ENCODE results near the gene FSTL4.

FSTL4 gene

GRCh38 chr5:133655966-133656365 is 43.6 kb upstream of the FSTL4 start:
- H3K4me3 ChIP-seq (IDR thresholded peaks at IDR 0.05; ENCODE audit: insufficient read depth, low read depth, low read length), result no peak overlapping the region
- no peak overlapping the region for H2AFZ ChIP-seq (ENCODE audit: low read depth)
- H3K9ac ChIP-seq, result no peak overlapping the region
- no peaks in the 10 kb centered on the region for H3K36me3 ChIP-seq (ENCODE audit: insufficient read depth)
- no peak overlapping the region for H3K4me2 ChIP-seq
- H3K79me2 ChIP-seq (ENCODE audit: insufficient read depth, low read depth), result no peaks in the 10 kb centered on the region
- no peaks in the 10 kb centered on the region for H4K20me1 ChIP-seq (ENCODE audit: insufficient read depth)
- H3K27me3 ChIP-seq (ENCODE audit: insufficient read depth, low read depth), result no peaks in the 10 kb centered on the region
- no peaks in the 10 kb centered on the region for H3K4me1 ChIP-seq (ENCODE audit: low read depth, poor library complexity, severe bottlenecking)
- no peak overlapping the region for H3K27ac ChIP-seq
- TF ChIP-seq, protein P1, sequence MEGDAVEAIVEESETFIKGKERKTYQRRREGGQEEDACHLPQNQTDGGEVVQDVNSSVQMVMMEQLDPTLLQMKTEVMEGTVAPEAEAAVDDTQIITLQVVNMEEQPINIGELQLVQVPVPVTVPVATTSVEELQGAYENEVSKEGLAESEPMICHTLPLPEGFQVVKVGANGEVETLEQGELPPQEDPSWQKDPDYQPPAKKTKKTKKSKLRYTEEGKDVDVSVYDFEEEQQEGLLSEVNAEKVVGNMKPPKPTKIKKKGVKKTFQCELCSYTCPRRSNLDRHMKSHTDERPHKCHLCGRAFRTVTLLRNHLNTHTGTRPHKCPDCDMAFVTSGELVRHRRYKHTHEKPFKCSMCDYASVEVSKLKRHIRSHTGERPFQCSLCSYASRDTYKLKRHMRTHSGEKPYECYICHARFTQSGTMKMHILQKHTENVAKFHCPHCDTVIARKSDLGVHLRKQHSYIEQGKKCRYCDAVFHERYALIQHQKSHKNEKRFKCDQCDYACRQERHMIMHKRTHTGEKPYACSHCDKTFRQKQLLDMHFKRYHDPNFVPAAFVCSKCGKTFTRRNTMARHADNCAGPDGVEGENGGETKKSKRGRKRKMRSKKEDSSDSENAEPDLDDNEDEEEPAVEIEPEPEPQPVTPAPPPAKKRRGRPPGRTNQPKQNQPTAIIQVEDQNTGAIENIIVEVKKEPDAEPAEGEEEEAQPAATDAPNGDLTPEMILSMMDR (conservative IDR thresholded peaks at IDR 0.05; ENCODE audit: low read depth, low read length), result no peak

GRCh38 chr5:133653760-133654049 is 41.4 kb upstream of the FSTL4 start:
- no peaks in the 10 kb centered on the region for H3K27me3 ChIP-seq (ENCODE audit: insufficient read depth, low read depth)
- no peaks in the 10 kb centered on the region for H4K20me1 ChIP-seq (ENCODE audit: insufficient read depth)
- H3K4me3 ChIP-seq (IDR thresholded peaks at IDR 0.05; ENCODE audit: insufficient read depth, low read depth, low read length), result no peak overlapping the region
- no peak overlapping the region for H3K4me2 ChIP-seq
- TF ChIP-seq, protein P1 (conservative IDR thresholded peaks at IDR 0.05; ENCODE audit: low read depth, low read length), result no peak
- no peaks in the 10 kb centered on the region for H3K36me3 ChIP-seq (ENCODE audit: insufficient read depth)
- no peaks in the 10 kb centered on the region for H3K79me2 ChIP-seq (ENCODE audit: insufficient read depth, low read depth)
- H3K27ac ChIP-seq, result no peak overlapping the region
- no peak overlapping the region for H2AFZ ChIP-seq (ENCODE audit: low read depth)
- H3K9ac ChIP-seq, result no peak overlapping the region
- H3K4me1 ChIP-seq (ENCODE audit: low read depth, poor library complexity, severe bottlenecking), result no peaks in the 10 kb centered on the region

GRCh38 chr5:133652951-133653759 is 40.8 kb upstream of the FSTL4 start:
- Histone ChIP-seq H3K9ac (no peak overlapping the region), H4K20me1 (ENCODE audit: insufficient read depth) (no peaks in the 10 kb centered on the region), H3K4me1 (ENCODE audit: low read depth, poor library complexity, severe bottlenecking) (no peaks in the 10 kb centered on the region), H2AFZ (ENCODE audit: low read depth) (no peak overlapping the region), H3K27ac (no peak overlapping the region), H3K4me2 (no peak overlapping the region), H3K27me3 (ENCODE audit: insufficient read depth, low read depth) (no peaks in the 10 kb centered on the region), H3K36me3 (ENCODE audit: insufficient read depth) (no peaks in the 10 kb centered on the region), H3K79me2 (ENCODE audit: insufficient read depth, low read depth) (no peaks in the 10 kb centered on the region), H3K4me3 (IDR thresholded peaks at IDR 0.05; ENCODE audit: insufficient read depth, low read depth, low read length) (no peak overlapping the region)
- TF ChIP-seq, protein P1 (conservative IDR thresholded peaks at IDR 0.05; ENCODE audit: low read depth, low read length), result no peak

DNA sequence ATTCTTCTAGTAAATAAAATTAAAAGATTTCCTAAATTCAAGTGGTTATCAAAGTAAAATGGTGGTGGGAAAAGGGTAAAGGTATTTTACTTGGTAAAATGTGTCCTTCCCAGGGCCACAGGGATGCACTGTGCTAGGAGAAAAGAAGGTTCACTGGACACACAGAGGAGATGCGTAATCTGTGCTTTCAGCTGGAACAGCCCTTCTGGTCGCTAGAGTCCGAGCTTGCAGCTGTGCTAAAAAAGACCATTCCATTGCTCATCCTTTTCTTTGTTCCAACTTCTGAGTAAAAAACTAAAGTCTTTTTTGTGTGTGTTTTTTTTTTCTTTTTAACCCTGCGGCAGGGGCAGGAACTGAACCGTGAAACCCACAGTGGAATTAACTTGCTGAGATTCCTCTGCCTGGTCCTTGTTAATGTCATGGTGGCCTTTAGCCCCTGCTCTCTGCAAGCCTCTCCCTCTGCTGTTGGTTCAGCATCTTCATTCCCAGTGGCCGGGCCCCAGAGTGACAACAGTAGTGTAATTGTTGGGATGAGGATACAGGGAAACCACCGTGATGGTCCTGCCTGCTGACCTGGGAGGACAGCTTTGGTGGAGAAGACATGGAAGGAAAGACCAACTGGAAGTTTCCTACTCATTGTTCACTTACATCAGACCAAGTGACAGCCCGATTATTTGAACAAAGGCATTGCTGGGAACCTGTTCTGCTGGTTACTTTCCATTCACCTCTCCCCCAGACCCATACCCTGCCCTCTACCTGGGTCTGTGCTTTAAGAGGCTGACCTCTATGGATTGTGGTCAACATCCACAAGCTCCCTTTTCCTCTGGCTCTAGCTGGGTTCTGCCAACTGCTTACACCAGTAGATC is 31.9 kb upstream of the FSTL4 start:
- no peak overlapping the region for H3K4me2 ChIP-seq
- H3K27me3 ChIP-seq (ENCODE audit: insufficient read depth, low read depth), result no peaks in the 10 kb centered on the region
- H3K36me3 ChIP-seq (ENCODE audit: insufficient read depth), result no peaks in the 10 kb centered on the region
- H2AFZ ChIP-seq (ENCODE audit: low read depth), result no peak overlapping the region
- H3K4me1 ChIP-seq (ENCODE audit: low read depth, poor library complexity, severe bottlenecking), result no peaks in the 10 kb centered on the region
- H3K27ac ChIP-seq, result no peak overlapping the region
- H3K79me2 ChIP-seq (ENCODE audit: insufficient read depth, low read depth), result no peaks in the 10 kb centered on the region
- TF ChIP-seq, protein P1 (conservative IDR thresholded peaks at IDR 0.05; ENCODE audit: low read depth, low read length), result no peak
- no peaks in the 10 kb centered on the region for H4K20me1 ChIP-seq (ENCODE audit: insufficient read depth)
- H3K9ac ChIP-seq, result no peak overlapping the region
- H3K4me3 ChIP-seq (IDR thresholded peaks at IDR 0.05; ENCODE audit: insufficient read depth, low read depth, low read length), result no peak overlapping the region

Measured in KMS-11 (cell line).